HG03457 (cell line): Measurements from ENCODE around the gene ELL.
"Not testable (repeated sequence)": the region's sequence is repeated elsewhere in the genome, so short reads cannot be mapped to it uniquely, and the experiment has no call there.

Experiments
- ATAC-seq: cut with Tn5 transposase; IDR thresholded peaks from one replicate; pipeline ENCODE4 v1.9.1; 2021; ENCODE audit warnings: moderate number of reproducible peaks; ENCODE audit not compliant: unreplicated experiment

The ELL gene

DNA sequence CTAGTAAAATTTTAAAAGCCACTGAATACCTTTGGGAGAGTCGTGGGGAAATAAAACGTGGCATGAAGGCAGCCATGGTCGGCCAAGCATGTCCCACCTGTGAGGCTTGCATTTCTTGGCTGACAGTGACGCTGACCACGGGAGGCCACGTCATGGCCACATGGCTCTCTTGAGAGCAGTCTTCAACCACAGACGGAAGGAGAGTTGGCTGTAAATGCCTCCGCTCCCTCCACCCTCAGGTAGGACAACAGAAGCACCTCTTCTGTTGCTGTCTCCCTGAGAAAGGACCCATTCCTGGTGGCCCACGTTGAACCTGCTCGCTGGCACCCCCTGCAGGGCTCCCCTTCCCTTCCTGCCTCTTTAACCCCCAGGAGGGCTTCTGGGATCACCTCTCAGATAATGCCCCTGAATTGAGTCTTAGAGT, 113.8 kb downstream of the ELL start:
- no peak for ATAC-seq

DNA sequence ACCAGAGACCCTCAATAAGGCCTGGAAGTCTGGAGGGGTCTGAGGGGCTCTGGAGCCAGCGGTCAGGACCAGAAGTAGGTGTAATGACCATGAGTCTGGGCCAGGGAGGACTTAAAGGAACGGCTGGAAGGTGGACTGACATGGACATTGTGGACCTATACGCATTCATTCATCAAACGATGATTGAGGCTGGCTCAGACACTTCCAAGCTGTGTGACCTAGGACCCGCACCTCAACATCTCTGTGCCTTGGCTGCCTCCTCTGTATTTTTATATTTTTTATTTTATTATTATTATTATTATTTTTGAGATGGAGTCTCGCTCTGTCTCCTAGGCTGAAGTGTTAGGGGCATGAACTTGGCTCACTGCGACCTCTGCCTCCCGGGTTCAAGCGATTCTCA, 115.1 kb downstream of the ELL start:
- ATAC-seq: no peak

DNA sequence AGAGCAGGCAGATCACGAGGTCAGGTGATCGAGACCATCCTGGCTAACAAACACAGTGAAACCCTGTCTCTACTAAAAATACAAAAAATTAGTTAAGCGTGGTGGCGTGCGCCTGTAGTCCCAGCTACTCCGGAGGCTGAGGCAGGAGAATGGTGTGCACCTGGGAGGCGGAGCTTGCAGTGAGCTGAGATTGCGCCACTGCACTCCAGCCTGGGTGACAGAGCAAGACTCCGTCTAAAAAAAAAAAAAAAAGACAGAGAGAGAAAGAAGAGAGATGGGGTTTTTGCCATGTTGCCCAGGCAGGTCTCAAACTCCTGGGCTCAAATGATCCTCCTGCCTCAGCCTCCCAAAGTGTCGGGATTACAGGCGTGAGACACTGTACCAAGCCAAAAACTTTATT, 116.1 kb downstream of the ELL start:
- not testable (repeated sequence) for ATAC-seq

DNA sequence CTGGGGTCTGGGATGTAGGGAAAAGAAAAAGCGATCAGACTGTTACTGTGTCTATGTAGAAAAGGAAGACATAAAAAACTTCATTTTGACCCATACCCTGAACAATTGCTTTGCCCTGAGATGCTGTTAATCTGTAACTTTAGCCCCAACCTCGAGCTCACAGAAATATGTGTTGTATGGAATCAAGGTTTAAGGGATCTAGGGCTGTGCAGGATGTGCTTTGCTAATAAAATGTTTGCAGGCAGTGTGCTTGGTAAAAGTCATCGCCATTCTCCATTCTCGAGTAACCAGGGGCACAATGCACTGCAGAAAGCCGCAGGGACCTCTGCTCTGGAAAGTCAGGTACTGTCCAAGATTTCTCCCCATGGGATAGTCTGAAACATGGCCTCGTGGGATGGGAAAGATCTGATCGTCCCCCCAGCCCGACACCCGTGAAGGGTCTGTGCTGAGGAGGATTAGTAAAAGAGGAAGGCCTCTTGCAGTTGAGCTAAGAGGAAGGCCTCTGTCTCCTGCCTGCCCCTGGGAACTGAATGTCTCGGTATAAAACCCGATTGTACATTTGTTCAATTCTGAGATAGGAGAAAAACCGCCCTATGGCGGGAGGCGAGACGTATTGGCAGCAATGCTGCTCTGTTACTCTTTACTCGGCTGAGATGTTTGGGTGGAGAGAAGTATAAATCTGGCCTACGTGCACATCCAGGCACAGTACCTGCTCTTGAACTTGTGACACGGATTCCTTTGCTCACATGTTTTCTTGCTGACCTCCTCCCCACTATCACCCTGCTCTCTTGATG, 119.2 kb downstream of the ELL start:
- ATAC-seq: not testable (repeated sequence)

DNA sequence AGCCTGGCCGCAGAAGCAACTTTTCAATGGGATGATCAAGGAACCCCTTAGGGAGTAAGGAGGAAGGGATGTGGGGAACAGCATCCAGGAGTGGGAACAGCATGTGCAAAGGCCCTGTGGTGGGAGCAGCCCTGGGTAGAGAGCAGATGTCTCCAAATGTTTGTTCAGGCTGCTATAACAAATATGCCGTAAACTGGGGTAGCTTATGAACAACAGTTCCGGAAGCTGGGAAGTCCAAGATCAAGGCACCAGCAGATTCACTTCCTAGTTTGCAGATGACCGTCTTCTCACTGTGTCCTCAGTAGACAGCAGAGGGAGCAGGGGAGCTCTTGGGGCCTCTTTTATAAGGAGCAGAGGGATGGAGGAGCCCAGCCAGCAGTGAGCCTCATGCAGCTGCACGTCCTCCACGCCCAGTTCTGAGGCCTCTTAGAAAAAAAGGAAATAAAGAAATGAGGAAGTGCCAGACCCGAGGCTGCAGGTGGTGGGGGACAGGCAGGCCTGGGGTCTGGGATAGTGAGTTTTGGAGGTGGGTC, 120.2 kb downstream of the ELL start:
- no peak for ATAC-seq

DNA sequence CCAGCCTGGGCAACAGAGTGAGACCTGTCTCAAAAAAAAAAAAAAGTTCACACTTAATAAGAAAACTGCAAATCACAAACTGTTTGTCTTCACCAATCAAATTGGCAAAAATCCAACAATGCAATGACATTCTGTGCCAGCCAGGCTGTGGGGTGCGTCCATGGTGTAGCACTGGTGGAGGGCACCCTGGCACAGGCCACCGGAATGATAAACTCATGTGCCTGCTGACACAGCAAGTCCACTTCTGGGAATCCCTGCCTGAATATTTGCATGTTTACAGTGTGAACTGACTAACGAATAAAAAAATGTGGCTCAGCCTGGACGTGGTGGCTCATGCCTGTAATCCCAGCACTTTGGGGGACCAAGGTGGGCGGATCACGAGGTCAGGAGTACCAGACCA, 122.9 kb downstream of the ELL start:
- ATAC-seq: no peak

DNA sequence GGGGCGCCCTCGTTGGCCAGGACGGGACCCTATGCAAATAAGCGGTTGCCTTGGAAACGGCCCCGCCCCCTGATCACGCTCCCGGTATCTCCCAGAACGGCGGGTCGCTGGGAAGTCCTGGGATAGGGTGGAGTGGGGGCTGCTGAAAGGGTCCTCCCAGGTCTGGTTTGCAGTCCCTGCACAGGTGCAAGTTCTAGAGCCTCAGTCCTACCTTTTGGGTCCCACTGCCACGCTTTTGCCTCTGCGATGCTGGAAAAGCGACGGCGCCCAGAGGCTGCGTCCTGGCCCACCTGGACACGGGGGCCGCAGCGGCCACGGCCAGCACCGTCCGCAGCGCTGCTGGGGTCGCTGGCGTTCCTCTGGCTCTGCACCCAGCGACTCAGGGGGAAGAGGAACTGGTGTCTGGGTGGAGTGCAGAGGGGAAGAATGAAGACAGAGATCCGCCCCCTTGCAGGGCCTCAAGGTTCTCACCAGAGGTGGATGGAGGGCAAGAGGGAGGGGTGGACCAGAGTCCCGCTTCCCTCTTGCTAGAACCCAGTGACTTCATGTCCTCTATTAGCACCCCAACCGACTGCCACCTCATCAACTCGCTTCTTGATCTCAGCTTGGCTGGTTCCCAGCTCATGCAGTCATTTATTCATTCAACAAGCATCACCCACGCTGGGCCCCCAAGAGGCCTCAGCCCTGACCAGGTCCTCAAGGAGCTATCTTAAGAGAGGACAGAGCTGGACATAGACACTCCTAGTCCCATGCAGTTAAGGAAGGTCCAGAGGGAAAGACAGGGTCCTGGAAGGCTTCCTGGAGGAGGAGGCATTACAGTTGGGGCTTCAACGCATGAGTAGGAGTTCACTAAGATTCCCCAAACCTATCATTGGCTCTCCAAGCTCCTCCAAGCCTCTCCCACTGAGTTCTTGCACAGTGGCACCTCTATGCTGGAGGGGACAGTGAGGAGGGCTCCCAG, 124.3 kb downstream of the ELL start, which contains the start of gene LRRC25:
Gene LRRC25 (minus strand): TSS at position 381 of the 961 bp plus-strand sequence. CDS start 659 bp downstream, outside the sequence.
- no peak for ATAC-seq

DNA sequence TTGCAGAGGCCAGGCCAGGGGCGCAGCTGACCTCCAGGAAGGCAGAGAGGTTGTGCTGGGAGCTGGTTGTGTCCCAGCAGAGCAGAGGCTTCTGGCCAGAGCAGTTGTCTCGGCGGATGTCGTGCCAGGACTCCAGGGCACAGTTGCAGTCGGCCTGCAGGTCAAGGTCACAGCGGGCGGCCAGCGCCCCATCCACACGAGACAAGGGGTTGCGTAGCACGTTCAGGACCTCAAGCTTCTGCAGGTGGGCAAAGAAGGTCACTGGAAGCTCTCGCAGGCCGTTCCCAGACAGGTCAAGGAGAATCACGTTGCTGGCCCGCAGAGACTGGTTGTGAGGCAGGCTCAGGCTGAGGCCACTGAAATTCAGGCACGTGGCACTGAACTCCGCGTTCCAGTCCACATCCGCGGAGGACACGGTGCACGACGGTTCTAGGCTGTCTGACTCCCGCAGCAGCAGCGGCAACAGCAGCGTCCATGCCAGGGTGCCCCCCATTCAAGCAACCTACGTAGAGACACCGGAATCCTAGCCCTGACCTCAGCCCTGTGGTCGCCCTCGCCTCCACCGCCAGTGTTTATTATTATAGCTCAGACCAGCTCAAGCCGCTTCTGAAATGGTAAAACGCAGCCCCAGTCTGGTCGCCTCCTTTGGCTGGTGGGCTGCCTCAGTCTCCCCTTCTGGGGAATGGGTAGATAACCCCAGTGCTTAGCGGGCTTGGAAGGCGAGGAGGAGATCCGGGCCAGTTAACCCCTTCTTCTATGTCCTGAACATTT, 125.2 kb downstream of the ELL start:
- ATAC-seq: no peak

DNA sequence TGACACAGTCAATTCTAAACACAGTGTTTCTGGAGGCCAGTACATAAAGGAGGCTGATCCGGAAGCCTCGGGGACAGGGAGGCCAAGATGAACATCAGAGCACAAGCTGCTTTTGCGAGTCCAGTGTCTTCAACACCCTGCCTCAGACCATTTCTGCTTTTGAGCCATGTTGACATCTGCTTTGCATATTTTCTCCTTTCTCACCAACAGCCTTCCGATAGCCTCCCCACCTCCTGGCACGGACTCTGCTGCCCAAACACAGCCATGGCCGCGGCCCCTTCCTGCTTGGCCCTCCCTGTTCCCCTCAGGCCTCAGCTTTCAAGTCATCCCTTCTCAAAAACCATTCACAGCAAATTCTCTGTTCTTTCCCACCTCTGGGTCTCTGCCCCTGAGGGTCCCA, 128.0 kb downstream of the ELL start:
- ATAC-seq: no peak

DNA sequence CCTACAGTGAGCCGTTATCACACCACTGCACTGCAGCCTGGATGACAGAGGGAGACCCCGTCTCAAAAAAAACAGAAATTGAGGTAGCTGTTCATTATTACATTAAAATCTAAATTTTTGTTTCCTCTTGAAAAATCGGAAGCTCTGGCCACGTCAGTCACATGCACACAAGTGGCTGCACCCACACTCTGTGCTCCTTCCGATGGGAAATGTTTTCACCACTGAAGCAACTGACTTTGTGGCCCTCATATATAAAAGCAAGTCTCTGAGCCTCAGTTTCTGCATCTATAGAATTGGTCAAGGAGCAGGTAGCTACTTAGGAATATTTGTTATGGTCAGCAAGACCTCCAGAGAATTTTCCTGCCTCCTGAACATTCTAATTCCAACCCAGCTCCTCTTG, 128.9 kb downstream of the ELL start:
- ATAC-seq: no peak
